Measurements from ENCODE around the gene OBP2B. TPM values are rescaled to one million over a fixed set of nuclear protein-coding genes. Genes with fewer than 3 reads are reported as not detected.
A peak's percentile ranks its signal among the peaks of the same experiment; 100 is the strongest.
"Not testable (repeated sequence)": the region's sequence is repeated elsewhere in the genome, so short reads cannot be mapped to it uniquely, and the experiment has no call there.

The OBP2B gene
- total and polyA plus RNA-seq, 4 donors, result not detected

- H3K9me3 ChIP-seq (ENCODE audit: control insufficient read depth, low read length); H3K27me3 ChIP-seq (ENCODE audit: control insufficient read depth in 1 of 2, insufficient read depth in 2 of 2, low read length in 1 of 2); H3K4me3 ChIP-seq (ENCODE audit: low read length in 2 of 2); H3K36me3 ChIP-seq (ENCODE audit: control insufficient read depth in 1 of 2, insufficient read depth in 2 of 2, low read length in 1 of 2); H3K27ac ChIP-seq (ENCODE audit: low read depth in 1 of 2, low read length in 2 of 2); intact Hi-C loops (cut with DNase I); H3K4me1 ChIP-seq (ENCODE audit: control insufficient read depth in 1 of 2, insufficient read depth in 2 of 2, low read length in 2 of 2); ATAC-seq (ENCODE audit: low FRiP score): not testable (repeated sequence)
- peak in 1 of 2 donors; percentile 40 for DNase-seq
- WGBS, 2 donors, result 70 to 71% methylated on average over 11 to 12 of the region's 12 CpGs
Measured at GRCh38 chr9:133217333-133217988, 8.4 kb upstream of the OBP2B start.

- ATAC-seq (ENCODE audit: low FRiP score); H3K27ac ChIP-seq (ENCODE audit: low read depth in 1 of 2, low read length in 2 of 2); H3K9me3 ChIP-seq (ENCODE audit: control insufficient read depth, low read length); H3K27me3 ChIP-seq (ENCODE audit: control insufficient read depth in 1 of 2, insufficient read depth in 2 of 2, low read length in 1 of 2); H3K4me1 ChIP-seq (ENCODE audit: control insufficient read depth in 1 of 2, insufficient read depth in 2 of 2, low read length in 2 of 2); H3K4me3 ChIP-seq (ENCODE audit: low read length in 2 of 2); H3K36me3 ChIP-seq (ENCODE audit: control insufficient read depth in 1 of 2, insufficient read depth in 2 of 2, low read length in 1 of 2); DNase-seq; intact Hi-C loops (cut with DNase I): not testable (repeated sequence)
- 8% methylated on average over 4 of the region's 4 CpGs for WGBS, 2 donors
Measured at GRCh38 chr9:133214276-133214675, 5.2 kb upstream of the OBP2B start.

- Histone ChIP-seq H3K27ac (ENCODE audit: low read depth in 1 of 2, low read length in 2 of 2) (no peak overlapping the region), H3K4me1 (ENCODE audit: control insufficient read depth in 1 of 2, insufficient read depth in 2 of 2, low read length in 2 of 2) (no peaks in the 10 kb centered on the region), H3K27me3 (ENCODE audit: control insufficient read depth in 1 of 2, insufficient read depth in 2 of 2, low read length in 1 of 2) (no peaks in the 10 kb centered on the region), H3K36me3 (ENCODE audit: control insufficient read depth in 1 of 2, insufficient read depth in 2 of 2, low read length in 1 of 2) (no peaks in the 10 kb centered on the region), H3K4me3 (ENCODE audit: low read length in 2 of 2) (no peak overlapping the region), H3K9me3 (ENCODE audit: control insufficient read depth, low read length) (peaks cover 6% of the 10 kb centered on the region)
- DNase-seq (peak in 1 of 2 donors; percentile 43), ATAC-seq (ENCODE audit: low FRiP score) (no peak)
- WGBS, 2 donors, result 88% methylated on average over 7 of the region's 7 CpGs
- intact Hi-C loops (cut with DNase I), result no loop called here
Measured at GRCh38 chr9:133210609-133211008, 1.6 kb upstream of the OBP2B start.

- no peak for ATAC-seq (ENCODE audit: low FRiP score)
- peaks cover 6% of the 10 kb centered on the region for H3K9me3 ChIP-seq (ENCODE audit: control insufficient read depth, low read length)
- intact Hi-C loops (cut with DNase I), result no loop called here
- H3K36me3 ChIP-seq (ENCODE audit: control insufficient read depth in 1 of 2, insufficient read depth in 2 of 2, low read length in 1 of 2), result no peaks in the 10 kb centered on the region
- DNase-seq, result peak; percentile 9 to 51
- H3K4me1 ChIP-seq (ENCODE audit: control insufficient read depth in 1 of 2, insufficient read depth in 2 of 2, low read length in 2 of 2), result no peaks in the 10 kb centered on the region
- WGBS, 2 donors, result 57 to 62% methylated on average over 7 of the region's 7 CpGs
- no peak overlapping the region for H3K27ac ChIP-seq (ENCODE audit: low read depth in 1 of 2, low read length in 2 of 2)
- H3K27me3 ChIP-seq (ENCODE audit: control insufficient read depth in 1 of 2, insufficient read depth in 2 of 2, low read length in 1 of 2), result no peaks in the 10 kb centered on the region
- no peak overlapping the region for H3K4me3 ChIP-seq (ENCODE audit: low read length in 2 of 2)
Measured at GRCh38 chr9:133210202-133210532, 1.1 kb upstream of the OBP2B start.

- H3K4me1 ChIP-seq (ENCODE audit: control insufficient read depth in 1 of 2, insufficient read depth in 2 of 2, low read length in 2 of 2); H3K27ac ChIP-seq (ENCODE audit: low read depth in 1 of 2, low read length in 2 of 2); H3K4me3 ChIP-seq (ENCODE audit: low read length in 2 of 2); H3K9me3 ChIP-seq (ENCODE audit: control insufficient read depth, low read length); H3K27me3 ChIP-seq (ENCODE audit: control insufficient read depth in 1 of 2, insufficient read depth in 2 of 2, low read length in 1 of 2); intact Hi-C loops (cut with DNase I); H3K36me3 ChIP-seq (ENCODE audit: control insufficient read depth in 1 of 2, insufficient read depth in 2 of 2, low read length in 1 of 2); ATAC-seq (ENCODE audit: low FRiP score): not testable (repeated sequence)
- 77 to 79% methylated on average over 25 to 29 of the region's 29 CpGs for WGBS, 2 donors
- DNase-seq, result peak; percentile 30 to 55
Measured at GRCh38 chr9:133209327-133210201, 514 bp upstream of the OBP2B start.

- intact Hi-C loops (cut with DNase I); ATAC-seq (ENCODE audit: low FRiP score); H3K4me3 ChIP-seq (ENCODE audit: low read length in 2 of 2); H3K27ac ChIP-seq (ENCODE audit: low read depth in 1 of 2, low read length in 2 of 2); H3K4me1 ChIP-seq (ENCODE audit: control insufficient read depth in 1 of 2, insufficient read depth in 2 of 2, low read length in 2 of 2); H3K9me3 ChIP-seq (ENCODE audit: control insufficient read depth, low read length); H3K36me3 ChIP-seq (ENCODE audit: control insufficient read depth in 1 of 2, insufficient read depth in 2 of 2, low read length in 1 of 2); H3K27me3 ChIP-seq (ENCODE audit: control insufficient read depth in 1 of 2, insufficient read depth in 2 of 2, low read length in 1 of 2): not testable (repeated sequence)
- 86 to 88% methylated on average over 11 to 14 of the region's 16 CpGs for WGBS, 2 donors
- DNase-seq, result peak in 1 of 2 donors; percentile 49
Measured at GRCh38 chr9:133208171-133208879, 725 bp downstream of the OBP2B start.

- H3K4me1 ChIP-seq (ENCODE audit: control insufficient read depth in 1 of 2, insufficient read depth in 2 of 2, low read length in 2 of 2), result no peaks in the 10 kb centered on the region
- WGBS, 2 donors, result 84 to 85% methylated on average over 16 of the region's 16 CpGs
- no peak overlapping the region for H3K4me3 ChIP-seq (ENCODE audit: low read length in 2 of 2)
- intact Hi-C loops (cut with DNase I), result no loop called here
- no peak overlapping the region for H3K27ac ChIP-seq (ENCODE audit: low read depth in 1 of 2, low read length in 2 of 2)
- ATAC-seq (ENCODE audit: low FRiP score) (no peak), DNase-seq (peak in 1 of 2 donors; percentile 36)
- H3K36me3 ChIP-seq (ENCODE audit: control insufficient read depth in 1 of 2, insufficient read depth in 2 of 2, low read length in 1 of 2), result no peaks in the 10 kb centered on the region
- peaks cover 6% of the 10 kb centered on the region for H3K9me3 ChIP-seq (ENCODE audit: control insufficient read depth, low read length)
- H3K27me3 ChIP-seq (ENCODE audit: control insufficient read depth in 1 of 2, insufficient read depth in 2 of 2, low read length in 1 of 2), result no peaks in the 10 kb centered on the region
Measured at GRCh38 chr9:133207540-133208170, 1.4 kb downstream of the OBP2B start.

GRCh38 chr9:133207021-133207531 lies 2.0 kb downstream of the OBP2B start:
- Histone ChIP-seq H3K4me1 (ENCODE audit: control insufficient read depth in 1 of 2, insufficient read depth in 2 of 2, low read length in 2 of 2) (no peaks in the 10 kb centered on the region), H3K27ac (ENCODE audit: low read depth in 1 of 2, low read length in 2 of 2) (no peak overlapping the region), H3K4me3 (ENCODE audit: low read length in 2 of 2) (no peak overlapping the region), H3K36me3 (ENCODE audit: control insufficient read depth in 1 of 2, insufficient read depth in 2 of 2, low read length in 1 of 2) (no peaks in the 10 kb centered on the region), H3K9me3 (ENCODE audit: control insufficient read depth, low read length) (peaks cover 6% of the 10 kb centered on the region), H3K27me3 (ENCODE audit: control insufficient read depth in 1 of 2, insufficient read depth in 2 of 2, low read length in 1 of 2) (no peaks in the 10 kb centered on the region)
- intact Hi-C loops (cut with DNase I), result no loop called here
- ATAC-seq (ENCODE audit: low FRiP score) (no peak), DNase-seq (peak in 1 of 2 donors; percentile 33)
- 82 to 88% methylated on average over 14 of the region's 14 CpGs for WGBS, 2 donors
